HG03108 (cell line): Measurements from ENCODE around the gene ZNF778.
"Not testable (repeated sequence)": the region's sequence is repeated elsewhere in the genome, so short reads cannot be mapped to it uniquely, and the experiment has no call there.

ENCODE experiments used
- ATAC-seq: cut with Tn5 transposase; IDR thresholded peaks from one replicate; pipeline ENCODE4 v1.9.1; 2021; ENCODE audit warnings: moderate library complexity; ENCODE audit not compliant: unreplicated experiment

Gene ZNF778

DNA sequence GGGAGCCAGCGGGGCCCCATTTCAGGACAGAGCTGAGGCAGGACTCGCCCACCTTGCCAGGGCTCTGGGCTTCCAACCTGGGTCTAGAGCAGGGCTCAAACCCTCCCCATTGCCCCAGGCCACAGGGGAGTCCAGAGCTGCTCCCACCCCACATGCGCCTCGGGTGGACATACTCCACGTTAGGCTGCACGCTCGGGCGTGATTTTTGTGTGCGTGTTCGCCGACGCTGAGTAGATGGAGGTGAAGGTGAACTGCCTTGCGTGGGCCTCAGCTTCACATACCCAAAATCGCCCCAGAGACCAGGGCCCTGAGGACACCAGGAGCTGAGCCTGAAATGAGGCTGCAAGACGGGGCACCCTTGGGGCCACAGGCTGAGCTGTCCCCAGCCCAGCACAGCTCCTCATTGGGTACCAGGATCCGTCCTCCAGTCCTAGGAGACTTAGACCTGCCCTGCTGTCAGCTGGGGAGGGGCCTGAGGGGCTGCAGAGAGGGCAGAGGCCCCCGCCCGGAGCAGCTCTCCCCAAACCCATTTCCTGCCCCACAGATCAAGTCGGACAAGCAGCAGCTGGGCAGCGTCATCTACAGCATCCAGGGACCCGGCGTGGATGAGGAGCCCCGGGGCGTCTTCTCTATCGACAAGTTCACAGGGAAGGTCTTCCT, 37.7 kb upstream of the ZNF778 start:
- no peak for ATAC-seq

DNA sequence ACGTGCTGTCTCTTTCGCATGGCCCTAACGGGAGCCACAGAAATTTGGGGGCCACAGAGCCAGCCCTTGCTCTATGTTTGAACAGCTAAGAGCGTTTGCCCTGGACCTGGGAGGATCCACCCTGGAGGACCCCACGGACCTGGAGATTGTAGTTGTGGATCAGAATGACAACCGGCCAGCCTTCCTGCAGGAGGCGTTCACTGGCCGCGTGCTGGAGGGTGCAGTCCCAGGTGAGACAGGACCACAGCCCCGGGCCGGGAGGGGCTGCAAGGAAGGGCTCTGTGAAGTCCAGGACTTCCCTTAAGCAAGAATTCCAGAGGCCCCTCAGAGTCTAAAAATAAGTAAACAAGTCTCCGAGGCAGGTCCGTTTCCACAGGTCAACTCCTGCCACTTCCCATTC, 34.0 kb upstream of the ZNF778 start:
- ATAC-seq, result no peak

DNA sequence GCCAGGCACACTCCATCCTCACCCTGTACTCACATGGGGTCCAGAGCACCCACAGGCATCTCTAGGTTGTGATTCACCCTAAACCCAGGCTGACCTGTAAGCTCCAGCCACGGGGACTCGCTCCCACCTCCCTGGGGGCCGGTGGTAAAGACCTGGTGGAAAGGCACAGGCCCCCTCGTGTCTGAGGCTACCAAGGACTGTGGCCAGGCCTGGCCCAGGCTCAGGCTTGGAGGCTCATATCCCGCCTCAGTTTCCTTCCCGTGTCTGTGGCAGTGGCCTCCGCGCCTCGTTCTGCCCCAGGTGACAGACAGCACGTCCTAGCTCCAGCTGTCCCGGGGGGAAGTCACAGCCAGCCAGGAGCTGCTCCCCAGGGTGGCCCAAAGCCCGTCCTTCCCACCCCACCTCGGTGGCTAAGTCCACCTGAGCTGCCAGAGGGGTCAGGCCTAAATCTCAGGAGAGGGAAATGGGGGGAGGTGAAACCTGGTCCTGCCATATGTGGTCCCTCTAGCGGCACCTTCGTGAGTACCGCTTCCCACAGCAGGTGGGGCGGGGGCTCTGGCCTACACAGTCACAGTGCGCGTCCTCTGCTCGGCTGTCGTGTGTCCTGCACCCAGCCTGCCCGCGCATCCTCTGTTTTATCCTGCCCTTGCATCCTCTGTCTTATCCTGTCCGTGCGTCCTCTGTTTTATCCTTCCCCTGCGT, 33.4 kb upstream of the ZNF778 start:
- no peak for ATAC-seq

DNA sequence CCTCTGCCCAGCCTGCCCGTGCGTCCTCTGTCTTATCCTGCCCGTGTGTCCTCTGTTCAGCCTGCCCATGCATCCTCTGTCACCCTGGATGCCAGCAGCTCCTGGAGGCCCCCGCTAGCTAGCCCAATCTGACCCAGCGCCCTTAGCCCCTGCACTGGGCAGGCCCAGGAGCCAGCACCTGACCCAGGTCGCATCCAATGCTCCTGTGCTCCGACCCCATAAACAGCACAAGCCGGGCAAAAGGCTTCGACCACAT, 32.9 kb upstream of the ZNF778 start:
- ATAC-seq, result no peak

DNA sequence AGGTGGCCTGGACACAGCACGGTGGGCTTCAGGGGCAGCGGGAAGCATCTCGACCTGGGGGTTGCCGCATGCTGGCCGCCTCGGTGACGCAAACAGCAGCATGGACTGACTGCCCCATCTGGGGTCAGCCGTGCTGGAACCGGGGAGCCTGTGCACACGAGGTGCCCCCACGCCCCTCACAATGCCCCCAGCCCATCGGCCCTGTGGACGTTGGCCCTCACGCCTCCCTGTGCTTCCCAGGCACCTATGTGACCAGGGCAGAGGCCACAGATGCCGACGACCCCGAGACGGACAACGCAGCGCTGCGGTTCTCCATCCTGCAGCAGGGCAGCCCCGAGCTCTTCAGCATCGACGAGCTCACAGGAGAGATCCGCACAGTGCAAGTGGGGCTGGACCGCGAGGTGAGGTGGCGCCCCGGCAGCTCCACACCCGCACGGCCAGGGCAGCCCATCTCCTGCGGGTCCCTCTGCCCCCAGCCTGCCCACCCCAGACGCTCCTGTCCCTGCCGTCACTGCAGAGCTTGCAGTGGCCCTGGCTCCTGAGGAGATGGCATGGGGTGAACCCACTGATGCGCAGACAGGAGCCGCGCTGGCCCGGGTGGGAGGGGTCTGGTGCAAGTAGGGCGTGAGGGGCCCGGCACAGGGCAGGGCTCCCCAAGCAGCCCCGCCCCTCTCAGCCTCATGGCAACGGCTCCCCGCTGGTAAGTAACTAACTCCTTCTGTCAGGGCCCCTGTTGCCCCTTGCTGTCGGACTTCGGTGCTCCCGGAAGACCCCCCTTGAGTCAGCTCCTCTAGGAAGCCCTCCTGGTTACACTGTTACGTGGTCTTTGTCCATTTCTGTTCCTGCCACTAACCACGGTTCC, 32.3 kb upstream of the ZNF778 start:
- no peak for ATAC-seq

DNA sequence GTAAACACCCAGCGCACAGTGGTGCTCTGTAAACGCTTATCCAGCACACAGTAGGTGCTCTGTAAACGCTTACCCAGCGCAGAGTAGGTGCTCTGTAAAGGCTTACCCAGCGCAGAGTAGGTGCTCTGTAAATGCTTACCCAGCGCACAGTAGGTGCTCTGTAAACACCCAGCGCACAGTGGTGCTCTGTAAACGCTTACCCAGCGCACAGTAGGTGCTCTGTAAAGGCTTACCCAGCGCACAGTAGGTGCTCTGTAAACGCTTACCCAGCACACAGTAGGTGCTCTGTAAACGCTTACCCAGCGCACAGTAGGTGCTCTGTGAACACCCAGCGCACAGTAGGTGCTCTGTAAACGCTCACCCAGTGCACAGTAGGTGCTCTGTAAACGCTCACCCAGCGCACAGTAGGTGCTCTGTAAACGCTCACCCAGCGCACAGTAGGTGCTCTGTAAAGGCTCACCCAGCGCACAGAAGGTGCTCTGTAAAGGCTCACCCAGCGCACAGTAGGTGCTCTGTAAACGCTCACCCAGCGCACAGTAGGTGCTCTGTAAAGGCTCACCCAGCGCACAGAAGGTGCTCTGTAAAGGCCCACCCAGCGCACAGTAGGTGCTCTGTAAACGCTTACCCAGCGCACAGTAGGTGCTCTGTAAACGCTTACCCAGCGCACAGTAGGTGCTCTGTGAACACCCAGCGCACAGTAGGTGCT, 31.5 kb upstream of the ZNF778 start:
- not testable (repeated sequence) for ATAC-seq

DNA sequence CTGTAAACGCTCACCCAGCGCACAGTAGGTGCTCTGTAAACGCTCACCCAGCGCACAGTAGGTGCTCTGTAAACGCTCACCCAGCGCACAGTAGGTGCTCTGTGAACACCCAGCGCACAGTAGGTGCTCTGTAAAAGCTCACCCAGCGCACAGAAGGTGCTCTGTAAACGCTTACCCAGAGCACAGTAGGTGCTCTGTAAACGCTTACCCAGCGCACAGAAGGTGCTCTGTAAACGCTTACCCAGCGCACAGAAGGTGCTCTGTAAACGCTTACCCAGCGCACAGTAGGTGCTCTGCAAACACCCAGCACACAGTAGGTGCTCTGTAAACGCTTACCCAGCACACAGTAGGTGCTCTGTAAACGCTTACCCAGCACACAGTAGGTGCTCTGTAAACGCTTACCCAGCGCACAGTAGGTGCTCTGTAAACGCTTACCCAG, 30.9 kb upstream of the ZNF778 start:
- ATAC-seq, result not testable (repeated sequence)

DNA sequence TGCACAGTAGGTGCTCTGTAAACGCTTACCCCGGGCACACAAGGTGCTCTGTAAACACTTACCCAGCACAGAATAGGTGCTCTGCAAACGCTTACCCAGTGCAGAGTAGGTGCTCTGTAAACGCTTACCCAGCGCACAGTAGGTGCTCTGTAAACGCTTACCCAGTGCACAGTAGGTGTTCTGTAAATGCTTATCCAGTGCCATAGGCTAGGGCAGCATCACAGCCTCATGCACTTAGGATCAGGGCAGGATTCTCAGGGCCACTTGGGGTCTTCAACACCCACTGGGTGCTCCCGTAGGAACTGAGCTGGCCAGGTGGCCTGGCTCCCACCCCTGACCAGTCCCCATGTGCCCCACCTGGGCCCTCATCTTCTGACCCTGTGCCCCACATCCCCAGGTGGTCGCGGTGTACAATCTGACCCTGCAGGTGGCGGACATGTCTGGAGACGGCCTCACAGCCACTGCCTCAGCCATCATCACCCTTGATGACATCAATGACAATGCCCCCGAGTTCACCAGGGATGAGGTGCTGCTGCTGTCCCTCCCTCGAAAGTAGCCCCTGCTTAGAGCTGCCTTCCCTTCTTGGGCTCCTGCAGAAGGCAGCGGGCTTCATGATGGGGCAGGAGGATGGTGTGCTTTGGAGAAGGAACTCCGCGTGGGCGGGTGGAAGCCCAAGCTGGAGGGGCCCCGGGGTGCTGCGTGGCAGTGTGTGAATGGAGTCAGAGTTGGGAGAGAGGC, 30.3 kb upstream of the ZNF778 start:
- no peak for ATAC-seq

DNA sequence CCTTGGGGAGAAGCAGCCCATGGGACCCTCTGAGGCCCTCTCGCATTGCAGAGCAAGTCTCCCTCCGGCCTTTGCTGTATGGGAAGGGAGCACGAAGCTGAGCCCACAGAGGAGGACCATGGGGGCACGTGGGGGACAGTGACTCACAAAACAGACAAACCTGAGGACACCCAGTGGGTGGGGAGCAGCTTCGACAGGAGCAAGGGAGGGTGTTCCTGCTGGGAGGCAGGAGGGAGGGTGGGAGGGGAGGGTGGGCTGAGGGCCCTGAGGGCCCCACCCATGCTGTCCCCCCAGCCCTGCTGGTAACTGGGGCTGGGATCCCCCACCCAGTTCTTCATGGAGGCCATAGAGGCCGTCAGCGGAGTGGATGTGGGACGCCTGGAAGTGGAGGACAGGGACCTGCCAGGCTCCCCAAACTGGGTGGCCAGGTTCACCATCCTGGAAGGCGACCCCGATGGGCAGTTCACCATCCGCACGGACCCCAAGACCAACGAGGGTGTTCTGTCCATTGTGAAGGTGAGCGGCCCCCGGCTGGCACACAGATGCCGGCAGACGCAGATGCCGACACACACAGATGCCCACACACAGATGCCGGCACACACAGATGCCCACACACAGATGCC, 29.6 kb upstream of the ZNF778 start:
- ATAC-seq, result no peak

DNA sequence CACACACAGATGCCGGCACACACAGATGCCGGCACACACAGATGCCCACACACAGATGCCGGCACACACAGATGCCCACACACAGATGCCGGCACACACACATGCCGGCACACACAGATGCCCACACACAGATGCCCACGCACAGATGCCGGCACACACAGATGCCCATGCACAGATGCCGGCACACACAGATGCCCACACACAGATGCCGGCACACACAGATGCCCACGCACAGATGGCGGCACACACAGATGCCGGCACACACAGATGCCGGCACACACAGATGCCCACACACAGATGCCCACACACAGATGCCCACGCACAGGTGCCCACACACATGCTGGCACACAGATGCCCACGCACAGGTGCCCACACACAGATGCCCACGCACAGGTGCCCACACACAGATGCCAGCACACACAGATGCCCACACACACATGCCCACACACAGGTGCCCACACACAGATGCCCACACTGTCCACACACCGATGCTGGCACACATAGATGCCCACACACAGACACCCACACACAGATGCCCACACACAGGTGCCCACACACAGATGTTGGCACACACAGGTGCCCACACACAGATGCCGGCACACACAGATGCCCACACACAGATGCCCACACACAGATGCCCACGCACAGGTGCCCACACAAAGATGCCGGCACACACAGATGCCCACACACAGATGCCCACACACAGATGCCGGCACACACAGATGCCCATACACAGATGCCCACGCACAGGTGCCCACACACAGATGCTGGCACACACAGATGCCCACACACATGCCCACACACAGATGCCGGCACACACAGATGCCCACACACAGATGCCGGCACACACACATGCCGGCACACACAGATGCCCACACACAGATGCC, 28.8 kb upstream of the ZNF778 start:
- ATAC-seq, result not testable (repeated sequence)

DNA sequence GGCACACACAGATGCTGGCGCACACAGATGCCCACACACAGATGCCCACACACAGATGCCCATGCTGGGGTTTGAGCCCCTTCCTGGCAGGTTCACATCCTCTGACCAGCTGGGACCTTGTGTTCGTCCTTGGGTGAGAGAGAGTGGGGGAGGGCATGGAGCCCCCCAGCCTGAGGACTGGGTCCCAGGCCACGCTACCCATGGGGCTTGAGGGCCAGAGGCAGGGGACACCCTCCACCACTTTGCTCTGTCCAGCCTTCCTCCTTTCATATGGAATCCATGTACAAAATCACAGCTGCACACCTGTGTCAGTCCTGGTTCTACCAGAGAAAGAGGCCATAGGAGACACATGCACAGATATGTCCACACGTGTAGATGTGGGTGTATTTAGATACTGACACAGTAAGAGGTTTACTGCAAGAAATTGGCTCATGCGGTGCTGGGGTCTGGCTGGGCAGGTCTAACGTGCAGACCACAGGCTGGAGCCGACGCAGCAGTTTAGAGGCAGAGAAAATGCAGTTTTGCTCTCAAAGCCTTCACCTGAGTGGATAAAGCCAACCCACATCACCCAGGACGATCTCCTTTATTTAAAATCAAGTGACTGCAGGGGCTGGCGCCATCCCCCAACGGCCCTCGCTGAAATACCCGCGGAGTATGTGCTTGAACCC, 28.0 kb upstream of the ZNF778 start:
- no peak for ATAC-seq

DNA sequence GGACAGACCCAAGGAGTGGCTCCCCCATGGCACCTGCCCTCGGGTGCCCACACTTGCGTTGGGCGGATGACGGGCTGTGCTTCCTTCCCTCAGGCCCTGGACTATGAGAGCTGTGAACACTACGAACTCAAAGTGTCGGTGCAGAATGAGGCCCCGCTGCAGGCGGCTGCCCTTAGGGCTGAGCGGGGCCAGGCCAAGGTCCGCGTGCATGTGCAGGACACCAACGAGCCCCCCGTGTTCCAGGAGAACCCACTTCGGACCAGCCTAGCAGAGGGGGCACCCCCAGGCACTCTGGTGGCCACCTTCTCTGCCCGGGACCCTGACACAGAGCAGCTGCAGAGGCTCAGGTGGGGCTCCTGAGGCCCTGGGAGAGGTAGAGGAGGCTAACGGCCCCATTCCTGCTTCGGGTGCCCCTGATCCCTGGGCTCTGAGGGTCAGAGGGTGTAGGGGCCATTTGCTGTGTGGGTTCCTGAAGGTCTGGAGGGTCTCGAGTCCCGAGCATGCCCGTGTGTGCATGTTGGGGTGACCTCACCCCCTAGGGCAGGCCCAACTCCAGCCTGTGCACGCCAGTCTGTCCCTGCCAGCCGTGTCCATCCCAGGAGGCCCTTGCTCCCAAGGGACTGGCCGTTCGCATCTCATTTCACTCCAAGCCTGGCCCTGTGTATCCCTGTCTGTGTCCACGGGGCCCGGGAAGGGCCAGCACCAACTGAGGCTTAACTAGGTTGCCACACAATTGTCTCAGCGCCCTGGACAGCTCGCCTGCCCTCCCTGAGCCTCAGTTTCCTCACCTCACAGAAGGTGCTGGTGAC, 27.1 kb upstream of the ZNF778 start:
- ATAC-seq, result no peak

DNA sequence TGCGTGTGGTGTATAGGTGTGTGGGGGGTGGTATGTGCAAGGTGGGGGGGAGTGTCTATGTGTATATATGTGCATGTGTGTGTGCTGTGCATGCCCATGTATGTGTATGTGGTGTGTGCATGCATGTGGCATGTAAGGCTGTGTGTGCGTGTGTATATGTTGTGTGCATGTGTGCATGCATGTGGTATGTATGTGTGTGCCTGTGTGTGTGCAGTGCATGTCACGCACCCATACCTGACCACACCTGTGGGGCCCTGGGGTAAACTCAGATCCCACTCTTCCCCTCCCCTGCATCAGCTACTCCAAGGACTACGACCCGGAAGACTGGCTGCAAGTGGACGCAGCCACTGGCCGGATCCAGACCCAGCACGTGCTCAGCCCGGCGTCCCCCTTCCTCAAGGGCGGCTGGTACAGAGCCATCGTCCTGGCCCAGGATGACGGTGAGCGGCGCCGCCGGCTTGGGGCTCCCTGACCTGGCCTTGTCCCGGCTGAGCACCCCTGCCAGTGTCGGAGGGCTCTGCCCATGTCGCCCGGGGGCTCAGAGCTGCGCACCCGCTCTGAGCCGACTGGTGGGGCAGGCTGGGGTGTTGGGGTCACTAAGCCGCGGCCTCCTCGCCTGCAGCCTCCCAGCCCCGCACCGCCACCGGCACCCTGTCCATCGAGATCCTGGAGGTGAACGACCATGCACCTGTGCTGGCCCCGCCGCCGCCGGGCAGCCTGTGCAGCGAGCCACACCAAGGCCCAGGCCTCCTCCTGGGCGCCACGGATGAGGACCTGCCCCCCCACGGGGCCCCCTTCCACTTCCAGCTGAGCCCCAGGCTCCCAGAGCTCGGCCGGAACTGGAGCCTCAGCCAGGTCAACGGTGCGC, 26.2 kb upstream of the ZNF778 start:
- no peak for ATAC-seq

DNA sequence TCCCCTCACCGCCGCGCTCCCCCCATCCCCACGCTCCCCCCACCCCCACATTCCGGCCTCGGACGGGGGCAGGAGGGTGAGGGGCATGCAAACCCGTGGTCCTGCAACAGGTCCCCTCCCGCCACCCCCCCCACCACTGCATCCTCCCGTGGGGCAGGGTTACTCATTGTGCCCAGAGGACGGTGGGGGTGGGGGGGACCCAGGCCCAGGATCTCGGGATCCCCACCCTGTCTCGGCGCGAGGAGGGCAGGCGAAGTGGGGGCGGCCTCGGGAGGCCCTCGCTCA, 25.7 kb upstream of the ZNF778 start:
- ATAC-seq, result no peak

DNA sequence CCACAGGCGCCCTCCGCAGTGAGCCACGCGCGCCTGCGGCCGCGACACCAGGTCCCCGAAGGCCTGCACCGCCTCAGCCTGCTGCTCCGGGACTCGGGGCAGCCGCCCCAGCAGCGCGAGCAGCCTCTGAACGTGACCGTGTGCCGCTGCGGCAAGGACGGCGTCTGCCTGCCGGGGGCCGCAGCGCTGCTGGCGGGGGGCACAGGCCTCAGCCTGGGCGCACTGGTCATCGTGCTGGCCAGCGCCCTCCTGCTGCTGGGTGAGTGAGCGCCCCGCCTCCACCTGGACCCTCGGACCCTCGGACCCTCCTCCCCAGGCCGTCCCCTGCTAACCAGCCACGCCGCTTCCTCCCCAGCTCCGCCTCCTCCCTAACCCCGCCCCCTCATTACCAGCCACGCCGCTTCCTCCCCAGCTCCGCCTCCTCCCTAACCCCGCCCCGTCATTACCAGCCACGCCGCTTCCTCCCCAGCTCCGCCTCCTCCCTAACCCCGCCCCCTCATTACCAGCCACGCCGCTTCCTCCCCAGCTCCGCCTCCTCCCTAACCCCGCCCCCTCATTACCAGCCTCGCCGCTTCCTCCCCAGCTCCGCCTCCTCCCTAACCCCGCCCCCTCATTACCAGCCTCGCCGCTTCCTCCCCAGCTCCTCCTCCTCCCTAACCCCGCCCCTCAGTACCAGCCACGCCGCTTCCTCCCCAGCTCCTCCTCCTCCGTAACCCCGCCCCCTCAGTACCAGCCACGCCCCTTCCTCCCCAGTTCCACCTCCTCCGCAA, 25.1 kb upstream of the ZNF778 start:
- not testable (repeated sequence) for ATAC-seq

DNA sequence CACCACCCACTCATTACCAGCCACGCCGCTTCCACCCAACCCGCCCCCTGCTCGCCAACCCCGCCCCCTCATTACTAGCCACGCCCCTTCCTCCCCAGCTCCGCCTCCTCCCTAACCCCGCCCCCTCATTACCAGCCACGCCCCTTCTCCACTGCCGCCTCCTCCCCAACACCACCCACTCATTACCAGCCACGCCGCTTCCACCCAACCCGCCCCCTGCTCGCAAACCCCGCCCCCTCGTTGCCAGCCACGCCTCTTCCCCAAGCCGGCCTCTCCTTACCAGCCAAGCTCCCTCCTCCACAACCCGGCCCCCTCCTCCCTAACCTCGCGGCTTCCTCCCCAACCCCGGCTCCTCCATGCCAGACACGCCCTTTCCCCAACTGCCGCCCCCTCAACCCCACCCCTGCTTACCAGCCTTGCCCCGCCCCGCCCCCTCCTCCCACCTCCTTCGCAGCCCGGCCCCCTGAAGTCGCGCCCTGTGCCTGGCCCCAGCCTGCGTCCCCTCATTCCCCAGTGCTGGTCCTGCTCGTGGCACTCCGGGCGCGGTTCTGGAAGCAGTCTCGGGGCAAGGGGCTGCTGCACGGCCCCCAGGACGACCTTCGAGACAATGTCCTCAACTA, 24.4 kb upstream of the ZNF778 start:
- no peak for ATAC-seq
